Small intestine (tissue), 7 donors: ENCODE data around the gene C5orf47. TPM values are rescaled to one million over a fixed set of nuclear protein-coding genes. Genes with fewer than 3 reads are reported as not detected.

Source experiments
- DNase-seq, 2 donors: peaks; one replicate each; pipeline versions ENCODE4 v3.0.0 to v3.0.0-alpha.2; 2013
- FAIRE-seq: peaks from 2 replicates; lab custom pipeline; 2012; peaks lifted over from hg19 to GRCh38; lab: Jason Lieb, UNC
- H3K27ac ChIP-seq, 3 donors: one replicate each; pipeline ENCODE4 v1.5.1; 2013; ENCODE audit warnings: low read length in 2 of 3, mild to moderate bottlenecking in 2 of 3, control low read depth in 1 of 3, inconsistent platforms in 1 of 3, low read depth in 1 of 3, moderate library complexity in 1 of 3
- H3K27me3 ChIP-seq, 3 donors: one replicate each; pipeline ENCODE4 v1.6.1; 2013; ENCODE audit warnings: low read length in 3 of 3, inconsistent platforms in 1 of 3; ENCODE audit not compliant: control insufficient read depth in 3 of 3, insufficient read depth in 3 of 3
- H3K36me3 ChIP-seq, 3 donors: one replicate each; pipeline ENCODE4 v1.6.1; 2013; ENCODE audit warnings: low read length in 3 of 3, inconsistent platforms in 1 of 3, low read depth in 1 of 3, mild to moderate bottlenecking in 1 of 3, moderate library complexity in 1 of 3; ENCODE audit not compliant: control insufficient read depth in 3 of 3, insufficient read depth in 2 of 3
- H3K4me1 ChIP-seq, 3 donors: one replicate each; pipeline ENCODE4 v1.6.1; 2013; ENCODE audit warnings: low read length in 2 of 3, inconsistent platforms in 1 of 3, low read depth in 1 of 3, mild to moderate bottlenecking in 1 of 3, moderate library complexity in 1 of 3; ENCODE audit not compliant: control insufficient read depth in 3 of 3, insufficient read depth in 2 of 3
- H3K4me3 ChIP-seq, 3 donors: one replicate each; pipeline ENCODE4 v1.5.1; 2013; ENCODE audit warnings: low read length in 3 of 3, control low read depth in 1 of 3, inconsistent platforms in 1 of 3, low read depth in 1 of 3, mild to moderate bottlenecking in 1 of 3, moderate library complexity in 1 of 3
- H3K9me3 ChIP-seq, 2 donors: one replicate each; pipeline ENCODE4 v1.6.1; 2013; ENCODE audit warnings: low read depth in 1 of 2, low read length in 1 of 2; ENCODE audit not compliant: control insufficient read depth in 2 of 2, insufficient read depth in 1 of 2
- WGBS, 3 donors: extraction: QIAGEN DNeasy Blood & Tissue Kit; methylation state at CpG; one replicate each; pipeline ENCODE4 v1.1.7; 2013; 5-methylcytosine and 5-hydroxymethylcytosine counted together
- polyA plus RNA-seq, 4 donors: library from polyadenylated mRNA; stranded (reverse) in 3 of 4; unstranded in 1 of 4; fragments of 200-250 nt in 3 of 4; fragments of 120-200 nt in 1 of 4; gene quantifications; one replicate each; pipeline versions ENCODE4 v1.2.1 to v1.2.3, GENCODE V29; 2013
- donor health status: healthy with polysubstance abuse.
- donor health status: control.
- donor health status: control.
- donor health status: Bipolar disorder and iron deficiency.
- donor health status: healthy.

Gene C5orf47
- polyA plus RNA-seq, 4 donors: 0.06 TPM; not detected in 3

DNA sequence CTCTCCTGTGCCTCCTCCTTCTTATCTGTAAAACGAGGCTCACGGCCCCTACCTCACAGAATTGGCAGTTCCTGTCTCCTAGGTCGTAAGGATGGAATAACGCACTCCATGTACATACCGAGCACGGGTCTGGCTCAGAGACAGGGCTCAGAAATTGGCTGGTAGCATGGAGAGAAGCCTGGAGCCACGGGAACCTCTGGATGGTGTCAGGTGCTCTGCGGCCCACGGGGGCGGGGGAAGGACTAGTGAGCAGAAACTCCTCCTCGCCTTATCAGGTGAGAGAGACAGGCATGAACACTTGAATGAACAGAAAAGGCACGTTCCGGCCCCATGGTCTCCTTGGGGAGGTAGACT lies 15.4 kb upstream of the C5orf47 start:
- no peaks in the 10 kb centered on the region for H3K36me3 ChIP-seq
- FAIRE-seq (no peak), DNase-seq (peak; percentile 40 to 90)
- WGBS, 3 donors: 2 to 15% (median 9%) methylated on average over 13 of the region's 13 CpGs
- H3K27ac ChIP-seq: peak overlapping the region in 1 of 3 donors; percentile 89
- H3K9me3 ChIP-seq: peaks cover 0 to 3% of the 10 kb centered on the region in 2 donors
- H3K4me1 ChIP-seq: peaks cover 0 to 30% (median 3%) of the 10 kb centered on the region in 3 donors
- H3K4me3 ChIP-seq: peak overlapping the region in 2 of 3 donors; percentile 42 to 54
- H3K27me3 ChIP-seq: no peaks in the 10 kb centered on the region

DNA sequence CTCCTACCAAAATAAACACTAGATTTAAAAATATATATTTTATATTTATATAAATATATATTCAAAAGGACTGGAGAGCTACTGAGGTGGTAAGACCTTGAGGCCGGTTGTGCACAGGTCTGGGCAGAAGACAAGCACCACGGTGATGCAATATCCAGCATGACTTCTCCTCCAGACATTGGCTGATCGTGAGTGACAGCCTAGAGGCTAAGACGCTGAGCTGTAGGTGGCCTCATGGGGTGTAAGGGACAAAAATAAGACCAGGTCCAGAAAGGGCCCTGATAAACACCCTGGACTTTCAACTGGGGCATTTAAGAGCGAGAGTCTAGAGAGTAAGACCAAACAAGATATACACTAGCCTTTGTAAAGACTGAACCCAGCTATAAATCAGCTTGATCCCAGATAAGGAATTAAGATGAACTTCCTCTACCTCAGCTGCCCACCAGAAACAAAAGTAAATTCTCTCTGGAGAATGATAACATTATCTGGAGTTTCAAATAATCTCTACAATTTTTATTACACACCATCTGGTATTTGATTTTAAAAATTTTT lies 14.2 kb upstream of the C5orf47 start:
- DNase-seq: peak; percentile 59 to 83
- H3K27ac ChIP-seq: peak overlapping the region in 1 of 3 donors; percentile 89
- FAIRE-seq: no peak

DNA sequence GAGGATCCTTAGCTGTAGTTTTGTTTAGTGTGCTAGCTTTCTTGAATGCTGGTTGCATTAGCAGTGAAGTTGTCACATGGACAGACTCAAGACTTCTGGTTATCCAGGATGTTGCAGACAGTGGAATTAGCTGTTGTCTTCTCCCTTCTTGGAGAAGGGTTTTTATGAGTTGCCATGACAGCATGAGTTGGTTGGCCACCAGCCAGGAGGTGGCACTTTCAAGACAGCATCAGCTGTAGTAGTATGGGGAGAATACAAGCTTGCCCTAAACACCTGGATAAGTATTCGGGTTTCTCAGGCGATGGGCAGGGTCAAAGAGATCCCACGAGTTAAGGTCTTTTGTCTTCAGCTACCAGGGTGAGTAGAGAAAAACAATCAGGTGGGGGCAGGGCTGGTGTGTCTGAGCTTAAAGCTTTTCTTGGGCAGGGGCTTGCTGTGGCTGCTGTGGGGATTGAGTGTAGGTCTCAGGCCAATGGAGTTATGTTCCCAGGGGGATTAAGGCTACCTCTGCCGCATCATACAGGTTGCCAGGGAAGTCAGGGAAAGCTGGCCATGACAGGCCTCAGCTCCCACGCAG lies 7.7 kb upstream of the C5orf47 start:
- FAIRE-seq (no peak), DNase-seq (no peak)
- 63 to 75% (median 70%) methylated on average over 5 of the region's 5 CpGs for WGBS, 3 donors
- peaks cover 0 to 4% (median 0%) of the 10 kb centered on the region in 3 donors for H3K27me3 ChIP-seq
- no peak overlapping the region for H3K27ac ChIP-seq
- no peaks in the 10 kb centered on the region for H3K36me3 ChIP-seq
- H3K4me1 ChIP-seq: no peaks in the 10 kb centered on the region
- H3K9me3 ChIP-seq: no peaks in the 10 kb centered on the region
- H3K4me3 ChIP-seq: no peak overlapping the region

More for the DNA sequence above, 14.2 kb upstream of the C5orf47 start:
- Histone ChIP-seq H3K4me1 (peaks cover 0 to 27% (median 3%) of the 10 kb centered on the region in 3 donors), H3K4me3 (no peak overlapping the region), H3K9me3 (peaks cover 0 to 3% of the 10 kb centered on the region in 2 donors), H3K36me3 (no peaks in the 10 kb centered on the region), H3K27me3 (no peaks in the 10 kb centered on the region)
- 15 to 54% (median 29%) methylated on average over 5 of the region's 5 CpGs for WGBS, 3 donors

GRCh38 chr5:173984218-173984617 lies 4.8 kb upstream of the C5orf47 start:
- peaks cover 0 to 4% (median 0%) of the 10 kb centered on the region in 3 donors for H3K27me3 ChIP-seq
- H3K4me3 ChIP-seq: no peak overlapping the region
- no peaks in the 10 kb centered on the region for H3K36me3 ChIP-seq
- H3K27ac ChIP-seq: no peak overlapping the region
- H3K9me3 ChIP-seq: no peaks in the 10 kb centered on the region
- FAIRE-seq (no peak), DNase-seq (peak; percentile 21 to 51)
- no peaks in the 10 kb centered on the region for H3K4me1 ChIP-seq
- WGBS, 3 donors: 44 to 50% (median 45%) methylated on average over 4 of the region's 4 CpGs

DNA sequence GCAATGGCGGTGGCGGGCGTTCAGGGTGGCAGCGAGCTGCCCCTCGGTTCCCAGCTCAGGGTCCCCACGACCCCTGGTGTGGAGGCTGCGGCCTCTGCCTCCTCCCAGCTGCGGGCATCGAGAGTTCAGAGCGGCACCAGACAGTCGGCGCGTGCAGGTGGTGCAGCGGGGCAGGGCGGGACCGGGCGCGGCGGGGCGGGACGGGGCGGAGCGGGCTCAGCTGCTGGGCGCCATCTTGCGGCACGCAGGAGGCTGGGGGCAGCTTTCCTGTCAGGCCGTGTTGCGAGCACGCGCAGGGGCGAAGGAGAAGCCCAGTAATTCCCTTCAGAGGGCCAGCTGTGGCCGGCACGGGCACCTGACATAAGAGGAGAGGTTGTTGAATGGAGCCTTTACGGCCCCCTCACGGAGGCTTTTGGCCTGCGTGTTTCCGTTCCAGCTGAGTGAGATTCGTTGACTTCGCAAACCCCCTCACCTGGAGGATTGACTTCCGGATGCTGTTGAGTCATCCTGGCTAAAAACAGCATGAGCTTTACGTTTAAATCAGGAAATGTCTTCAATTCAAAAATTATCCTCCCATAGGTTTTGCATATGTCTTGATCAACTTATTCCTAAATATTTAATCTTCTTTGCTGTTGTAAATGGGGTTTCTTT lies 587 bp downstream of the C5orf47 start:
- no peaks in the 10 kb centered on the region for H3K4me1 ChIP-seq
- WGBS, 3 donors: 94 to 97% (median 96%) methylated on average over 37 to 41 of the region's 41 CpGs
- H3K27me3 ChIP-seq: no peaks in the 10 kb centered on the region
- no peaks in the 10 kb centered on the region for H3K9me3 ChIP-seq
- no peak for FAIRE-seq
- H3K27ac ChIP-seq: no peak overlapping the region
- no peak for DNase-seq
- no peak overlapping the region for H3K4me3 ChIP-seq
- H3K36me3 ChIP-seq: no peaks in the 10 kb centered on the region

- 69 to 79% (median 73%) methylated on average over 4 of the region's 4 CpGs for WGBS, 3 donors
- Histone ChIP-seq H3K27ac (no peak overlapping the region), H3K4me3 (no peak overlapping the region), H3K36me3 (no peaks in the 10 kb centered on the region), H3K9me3 (no peaks in the 10 kb centered on the region), H3K27me3 (peaks cover 0 to 4% (median 0%) of the 10 kb centered on the region in 3 donors), H3K4me1 (no peaks in the 10 kb centered on the region)
- DNase-seq (no peak), FAIRE-seq (no peak)
These were observed 8.4 kb downstream of the C5orf47 start for GRCh38 chr5:173997331-173997730.

DNA sequence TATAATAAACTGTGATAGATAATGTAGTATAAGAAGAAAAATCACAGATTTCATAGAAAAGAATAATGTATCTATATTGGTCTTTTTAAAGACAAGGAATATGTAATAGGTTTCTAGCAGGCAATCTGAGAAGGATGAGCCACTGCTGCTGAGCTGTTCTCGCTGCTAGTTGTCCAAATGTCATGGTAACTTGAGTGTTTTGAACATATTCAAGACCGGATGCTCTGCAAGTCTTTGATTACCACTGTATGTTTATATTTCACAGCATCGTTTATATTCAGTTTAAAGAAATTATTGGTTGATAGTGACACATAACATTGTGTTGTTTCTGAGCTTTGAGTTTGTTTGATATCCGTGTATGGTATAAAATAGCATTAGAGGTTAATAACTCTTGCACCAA lies 9.6 kb downstream of the C5orf47 start:
- WGBS, 3 donors: 61 to 66% (median 62%) methylated on average over 4 of the region's 4 CpGs
- Histone ChIP-seq H3K27ac (no peak overlapping the region), H3K36me3 (no peaks in the 10 kb centered on the region), H3K9me3 (no peaks in the 10 kb centered on the region), H3K4me3 (no peak overlapping the region), H3K27me3 (peaks cover 0 to 4% (median 0%) of the 10 kb centered on the region in 3 donors), H3K4me1 (no peaks in the 10 kb centered on the region)
- no peak for FAIRE-seq
- DNase-seq: no peak

DNA sequence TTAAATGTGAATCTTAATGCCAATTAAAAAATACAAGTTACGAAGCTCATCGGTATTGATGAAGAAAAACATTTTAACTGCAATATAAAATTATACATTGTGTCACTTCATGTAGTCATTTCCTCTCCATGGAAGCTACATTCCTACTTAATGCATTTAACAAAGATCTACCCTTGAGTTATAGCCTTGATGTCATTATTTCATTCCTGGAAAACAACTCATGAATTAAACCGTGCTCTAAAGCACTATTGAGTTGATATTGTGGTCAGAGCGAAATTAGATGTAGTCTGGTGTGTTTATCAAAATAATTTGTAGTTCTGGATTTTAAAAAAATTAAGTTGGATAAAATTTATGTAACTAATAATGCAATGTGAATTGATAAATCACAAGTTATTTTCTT lies 11.1 kb downstream of the C5orf47 start:
- Histone ChIP-seq H3K27ac (no peak overlapping the region), H3K4me1 (no peaks in the 10 kb centered on the region), H3K4me3 (no peak overlapping the region), H3K9me3 (no peaks in the 10 kb centered on the region), H3K27me3 (peaks cover 0 to 4% (median 0%) of the 10 kb centered on the region in 3 donors), H3K36me3 (no peaks in the 10 kb centered on the region)
- no peak for FAIRE-seq
- DNase-seq: no peak
- WGBS, 3 donors: 78 to 85% (median 82%) methylated on average over 4 of the region's 4 CpGs
